MCF 10A (cell line): Measurements from ENCODE around the gene AP3S2. TPM values are rescaled to one million over a fixed set of nuclear protein-coding genes. Genes with fewer than 3 reads are reported as not detected.

Experiments used
- BruUV-seq: library from RNA; stranded (reverse); fragments of 400-500 nt; replicated peaks from 2 replicates; lab custom pipeline; 2021; lab: Mats Ljungman, UMichigan
- CTCF ChIA-PET: fragments of 300-600 bp; sonication (Branson Sonifier 250); formaldehyde crosslinking; extraction: SDS; loops from one replicate; lab custom pipeline; 2021; ENCODE audit warnings: antibody characterized with exemption, inconsistent platforms; lab: Yijun Ruan, JAX
- POLR2A ChIA-PET: fragments of 300-600, 350-650 bp; sonication (Branson Sonifier 250); formaldehyde crosslinking; extraction: SDS; loops from one replicate; lab custom pipeline; 2020; ENCODE audit warnings: antibody characterized with exemption, inconsistent platforms; lab: Yijun Ruan, JAX
- DNase-seq: peaks from one replicate; pipeline ENCODE4 v3.0.0-alpha.2; 2018; ENCODE audit not compliant: unreplicated experiment
- H3K27ac Mint-ChIP-seq: one replicate; pipeline ENCODE4 v1.8.0; 2022; ENCODE audit warnings: mild to moderate bottlenecking, low read depth, mixed read lengths; ENCODE audit not compliant: unreplicated experiment
- H3K27me3 Mint-ChIP-seq: one replicate; pipeline ENCODE4 v1.8.0; 2022; ENCODE audit warnings: mixed read lengths; ENCODE audit not compliant: insufficient read depth, unreplicated experiment
- H3K36me3 Mint-ChIP-seq: one replicate; pipeline ENCODE4 v1.8.0; 2022; ENCODE audit warnings: mild to moderate bottlenecking, moderate library complexity, mixed read lengths; ENCODE audit not compliant: insufficient read depth, unreplicated experiment
- H3K4me1 Mint-ChIP-seq: one replicate; pipeline ENCODE4 v1.8.0; 2022; ENCODE audit warnings: mixed read lengths; ENCODE audit not compliant: insufficient read depth, unreplicated experiment
- H3K4me3 Mint-ChIP-seq: one replicate; pipeline ENCODE4 v1.8.0; 2022; ENCODE audit warnings: mild to moderate bottlenecking, moderate library complexity, mixed read lengths; ENCODE audit not compliant: unreplicated experiment
- H3K9me3 Mint-ChIP-seq: one replicate; pipeline ENCODE4 v1.8.0; 2022; ENCODE audit warnings: mixed read lengths; ENCODE audit not compliant: unreplicated experiment
- CTCF ChIP-seq: fragments of 200-600 bp; IDR thresholded peaks from one replicate; pipeline ENCODE4 v1.8.0; 2022; ENCODE audit warnings: antibody characterized with exemption, mild to moderate bottlenecking; ENCODE audit not compliant: unreplicated experiment
- intact Hi-C: fragments of 100-400 bp; cut with micrococcal nuclease; formaldehyde crosslinking; loops from 2 replicates; pipeline ENCODE4 v1.14.1; 2022
- total RNA-seq: library from RNA; stranded (reverse); gene quantifications from 2 replicates; pipeline ENCODE4 v1.2.3, GENCODE V29; 2022

The AP3S2 gene
- total RNA-seq, 1 experiment from 2014 or later = 38.4 TPM

- no peaks in the 10 kb centered on the region for H3K9me3 Mint-ChIP-seq
- H3K36me3 Mint-ChIP-seq = peaks cover 7% of the 10 kb centered on the region
- intact Hi-C loops = no loop called here
- POLR2A ChIA-PET = no interaction called here
- H3K4me3 Mint-ChIP-seq = no peak overlapping the region
- DNase-seq = no peak
- no peak overlapping the region for H3K27ac Mint-ChIP-seq
- CTCF ChIA-PET = no interaction called here
- no peaks in the 10 kb centered on the region for H3K27me3 Mint-ChIP-seq
- H3K4me1 Mint-ChIP-seq = peaks cover 25% of the 10 kb centered on the region
- no peak for TF ChIP-seq CTCF
- BruUV-seq = no TSS peak
Measured at GRCh38 chr15:89817701-89818280, 76.0 kb downstream of the AP3S2 start.

GRCh38 chr15:89815769-89816168 is 78.0 kb downstream of the AP3S2 start:
- Mint-ChIP-seq H3K36me3 (peaks cover 26% of the 10 kb centered on the region), H3K9me3 (no peaks in the 10 kb centered on the region), H3K27me3 (no peaks in the 10 kb centered on the region), H3K27ac (no peak overlapping the region), H3K4me3 (peak overlapping the region; percentile 89), H3K4me1 (peaks cover 17% of the 10 kb centered on the region)
- CTCF ChIA-PET = interaction anchor here (0.6 to 1.4 kb wide), 4 partner anchors 59 to 610 kb away, joined by 3 to 7 read pairs (median 4); no protein-coding TSS in a partner anchor
- intact Hi-C loops = no loop called here
- POLR2A ChIA-PET = interaction anchor here (0.7 to 4.1 kb wide), 5 partner anchors 21 to 503 kb away, joined by 3 to 32 read pairs (median 4); no protein-coding TSS in a partner anchor
- no peak for DNase-seq
- no TSS peak for BruUV-seq
- TF ChIP-seq CTCF = no peak

GRCh38 chr15:89814112-89814742 is 79.6 kb downstream of the AP3S2 start:
- peak overlapping the region; percentile 88 for H3K27ac Mint-ChIP-seq
- DNase-seq = peak; percentile 42
- no peak for TF ChIP-seq CTCF
- no peaks in the 10 kb centered on the region for H3K27me3 Mint-ChIP-seq
- no TSS peak for BruUV-seq
- ChIA-PET POLR2A (interaction anchor here (0.5 to 4.1 kb wide), 10 partner anchors 8 to 223 kb away, joined by 3 to 32 read pairs (median 4); no protein-coding TSS in a partner anchor), CTCF (interaction anchor here (0.6 to 1.4 kb wide), 5 partner anchors 23 to 285 kb away, joined by 3 to 7 read pairs (median 3); no protein-coding TSS in a partner anchor)
- peaks cover 40% of the 10 kb centered on the region for H3K36me3 Mint-ChIP-seq
- peak overlapping the region; percentile 89 for H3K4me3 Mint-ChIP-seq
- intact Hi-C loops = no loop called here
- H3K9me3 Mint-ChIP-seq = no peaks in the 10 kb centered on the region
- H3K4me1 Mint-ChIP-seq = peaks cover 23% of the 10 kb centered on the region
